Liver (tissue), 9 donors: Measurements from ENCODE around the gene DNM3. TPM values are rescaled to one million over a fixed set of nuclear protein-coding genes. Genes with fewer than 3 reads are reported as not detected.
"Not testable (repeated sequence)": the region's sequence is repeated elsewhere in the genome, so short reads cannot be mapped to it uniquely, and the experiment has no call there.

Experiments used
- DNase-seq: peaks from one replicate; pipeline ENCODE4 v3.0.0-alpha.2; 2017; ENCODE audit warnings: low spot score
- H3K27ac ChIP-seq, 2 donors: one replicate each; pipeline ENCODE4 v1.7.0; 2013; ENCODE audit warnings: inconsistent platforms in 2 of 2, low read length in 2 of 2, control low read depth in 1 of 2, low read depth in 1 of 2, mild to moderate bottlenecking in 1 of 2
- H3K27me3 ChIP-seq, 4 donors: one replicate each; pipeline versions ENCODE4 v1.6.1 to v1.7.0; 2013; ENCODE audit warnings: low read length in 3 of 4, inconsistent platforms in 1 of 4, mild to moderate bottlenecking in 1 of 4, moderate library complexity in 1 of 4; ENCODE audit not compliant: control insufficient read depth in 4 of 4, insufficient read depth in 4 of 4
- H3K36me3 ChIP-seq, 4 donors: one replicate each; pipeline versions ENCODE4 v1.6.1 to v1.7.0; 2013; ENCODE audit warnings: low read length in 3 of 4, mild to moderate bottlenecking in 3 of 4, low read depth in 1 of 4, moderate library complexity in 1 of 4; ENCODE audit not compliant: control insufficient read depth in 4 of 4, insufficient read depth in 3 of 4
- H3K4me1 ChIP-seq, 4 donors: one replicate each; pipeline versions ENCODE4 v1.6.1 to v1.7.0; 2013; ENCODE audit warnings: low read length in 3 of 4, mild to moderate bottlenecking in 3 of 4, moderate library complexity in 1 of 4; ENCODE audit not compliant: control insufficient read depth in 4 of 4, insufficient read depth in 4 of 4
- H3K4me3 ChIP-seq, 3 donors: one replicate each; pipeline versions ENCODE4 v1.6.1 to v1.7.0; 2013; ENCODE audit warnings: low read length in 3 of 3, control low read depth in 1 of 3, low read depth in 1 of 3, mild to moderate bottlenecking in 1 of 3
- H3K9ac ChIP-seq, 2 donors: one replicate each; pipeline ENCODE4 v1.7.0; 2013; ENCODE audit warnings: low read length in 2 of 2, mild to moderate bottlenecking in 2 of 2, moderate library complexity in 2 of 2, control low read depth in 1 of 2, low read depth in 1 of 2
- H3K9me3 ChIP-seq, 4 donors: one replicate each; pipeline versions ENCODE4 v1.6.1 to v1.7.0; 2013; ENCODE audit warnings: low read length in 3 of 4; ENCODE audit not compliant: control insufficient read depth in 4 of 4
- ATF3 ChIP-seq: IDR thresholded peaks from 2 replicates; pipeline ENCODE4 v1.6.1; 2016; ENCODE audit warnings: antibody characterized with exemption
- CTCF ChIP-seq: fragments of 150-350 bp; IDR thresholded peaks from 2 replicates; pipeline ENCODE4 v1.5.1; 2017; ENCODE audit warnings: improper control_type of control experiment, low read depth, low read length; ENCODE audit not compliant: missing input control
- EGR1 ChIP-seq, 2 donors: IDR thresholded peaks; 2 replicates each; pipeline ENCODE4 v1.6.1; 2016 to 2018; ENCODE audit warnings: antibody characterized with exemption in 2 of 2, low read depth in 2 of 2
- FOXA1 ChIP-seq: IDR thresholded peaks from 2 replicates; pipeline ENCODE4 v1.6.1; 2016; ENCODE audit warnings: antibody characterized with exemption
- FOXA2 ChIP-seq: IDR thresholded peaks from 2 replicates; pipeline ENCODE4 v1.6.1; 2016; ENCODE audit warnings: antibody characterized with exemption
- GABPA ChIP-seq, 2 donors: IDR thresholded peaks in 1 of 2; conservative IDR thresholded peaks in 1 of 2; 2 replicates each; pipeline ENCODE4 v1.6.1; 2016; ENCODE audit warnings: antibody characterized with exemption in 2 of 2, mild to moderate bottlenecking in 1 of 2, moderate library complexity in 1 of 2
- HNF4A ChIP-seq, 2 donors: conservative IDR thresholded peaks; 2 replicates each; pipeline ENCODE4 v1.6.1; 2016; ENCODE audit warnings: antibody characterized with exemption in 2 of 2, mild to moderate bottlenecking in 2 of 2
- HNF4G ChIP-seq: IDR thresholded peaks from 2 replicates; pipeline ENCODE4 v1.6.1; 2016; ENCODE audit warnings: antibody characterized with exemption
- JUND ChIP-seq, 2 donors: IDR thresholded peaks; 2 replicates each; pipeline ENCODE4 v1.6.1; 2016; ENCODE audit warnings: antibody characterized with exemption in 2 of 2
- MAX ChIP-seq: IDR thresholded peaks from 2 replicates; pipeline ENCODE4 v1.6.1; 2016; ENCODE audit warnings: antibody characterized with exemption
- RAD21 ChIP-seq, 2 donors: IDR thresholded peaks; 2 replicates each; pipeline ENCODE4 v1.6.1; 2016; ENCODE audit warnings: antibody characterized with exemption in 2 of 2, mild to moderate bottlenecking in 2 of 2
- REST ChIP-seq: IDR thresholded peaks from 2 replicates; pipeline ENCODE4 v1.6.1; 2016; ENCODE audit warnings: antibody characterized with exemption, mild to moderate bottlenecking
- RXRA ChIP-seq, 2 donors: IDR thresholded peaks; 2 replicates each; pipeline ENCODE4 v1.6.1; 2017 to 2018; ENCODE audit warnings: antibody characterized with exemption in 2 of 2, mild to moderate bottlenecking in 1 of 2
- SP1 ChIP-seq: IDR thresholded peaks from 2 replicates; pipeline ENCODE4 v1.6.1; 2018; ENCODE audit warnings: antibody characterized with exemption, mild to moderate bottlenecking
- TAF1 ChIP-seq: conservative IDR thresholded peaks from 2 replicates; pipeline ENCODE4 v1.6.1; 2016; ENCODE audit warnings: antibody characterized with exemption, mild to moderate bottlenecking
- YY1 ChIP-seq: IDR thresholded peaks from 2 replicates; pipeline ENCODE4 v1.6.1; 2016; ENCODE audit warnings: antibody characterized with exemption, mild to moderate bottlenecking
- ZBTB33 ChIP-seq: IDR thresholded peaks from 2 replicates; pipeline ENCODE4 v1.6.1; 2016; ENCODE audit warnings: antibody characterized with exemption
- WGBS: extraction: QIAGEN DNeasy Blood & Tissue Kit; methylation state at CpG from one replicate; pipeline ENCODE4 v1.1.7; 2013; 5-methylcytosine and 5-hydroxymethylcytosine counted together
- polyA plus RNA-seq, 2 donors: library from polyadenylated mRNA; stranded (reverse) in 1 of 2; unstranded in 1 of 2; fragments of 200-250 nt in 1 of 2; fragments of >200 nt in 1 of 2; fragmentation: Nextera tagmentation in 1 of 2; extraction: Ambion mirVana in 1 of 2; gene quantifications; one replicate each; pipeline versions ENCODE4 v1.2.1 to v1.2.3, GENCODE V29; 2013 to 2015
- total RNA-seq, 2 donors: library from RNA; depleted of rRNA; stranded (reverse); fragments of >200 nt; gene quantifications; one replicate each; pipeline ENCODE4 v1.2.3, GENCODE V29; 2014
- donor health status: healthy.
- donor health status: healthy.
- donor health status: healthy.
- donor health status: healthy.
- donor health status: healthy.

Gene DNM3
- total and polyA plus RNA-seq, 4 donors: 0.08 to 3.2 (median 1.0) TPM

- no peak for TF ChIP-seq CTCF
These were observed 458.2 kb downstream of the DNM3 start (continued) for GRCh38 chr1:172299515-172299914.

- not testable (repeated sequence) for H3K9me3 ChIP-seq, DNase-seq, H3K27ac ChIP-seq, H3K4me3 ChIP-seq, H3K27me3 ChIP-seq, H3K36me3 ChIP-seq, H3K9ac ChIP-seq, H3K4me1 ChIP-seq
- WGBS: 87% methylated on average over 4 of the region's 4 CpGs
These were observed 466.2 kb downstream of the DNM3 start for GRCh38 chr1:172307508-172307907.

- DNase-seq: no peak
- Histone ChIP-seq H3K27me3 (no peaks in the 10 kb centered on the region), H3K36me3 (no peaks in the 10 kb centered on the region), H3K9me3 (no peaks in the 10 kb centered on the region), H3K27ac (no peak overlapping the region), H3K4me1 (no peaks in the 10 kb centered on the region), H3K4me3 (no peak overlapping the region), H3K9ac (no peak overlapping the region)
- WGBS: 80% methylated on average over 2 of the region's 2 CpGs
- TF ChIP-seq SP1 (no peak), GABPA (IDR thresholded peaks at IDR 0.05 in 1 of 2, conservative IDR thresholded peaks at IDR 0.05 in 1 of 2) (no peak), FOXA2 (no peak), REST (no peak), EGR1 (IDR thresholded peaks at IDR 0.05; ENCODE audit: low read depth in 2 of 2) (no peak), MAX (no peak), RXRA (IDR thresholded peaks at IDR 0.05) (no peak), YY1 (no peak), ZBTB33 (no peak), TAF1 (no peak), CTCF (no peak), FOXA1 (no peak), HNF4A (conservative IDR thresholded peaks at IDR 0.05) (no peak), HNF4G (no peak), ATF3 (no peak), JUND (IDR thresholded peaks at IDR 0.05) (no peak), RAD21 (IDR thresholded peaks at IDR 0.05) (no peak)
These were observed 466.8 kb downstream of the DNM3 start for GRCh38 chr1:172308142-172308541.
